ENCODE results near the gene TBC1D25. TPM values are rescaled to one million over a fixed set of nuclear protein-coding genes. Genes with fewer than 3 reads are reported as not detected.

Gene TBC1D25
- total RNA-seq, 4 donors from 2014 or later: 8.1 to 27.7 (median 13.3) TPM

DNA sequence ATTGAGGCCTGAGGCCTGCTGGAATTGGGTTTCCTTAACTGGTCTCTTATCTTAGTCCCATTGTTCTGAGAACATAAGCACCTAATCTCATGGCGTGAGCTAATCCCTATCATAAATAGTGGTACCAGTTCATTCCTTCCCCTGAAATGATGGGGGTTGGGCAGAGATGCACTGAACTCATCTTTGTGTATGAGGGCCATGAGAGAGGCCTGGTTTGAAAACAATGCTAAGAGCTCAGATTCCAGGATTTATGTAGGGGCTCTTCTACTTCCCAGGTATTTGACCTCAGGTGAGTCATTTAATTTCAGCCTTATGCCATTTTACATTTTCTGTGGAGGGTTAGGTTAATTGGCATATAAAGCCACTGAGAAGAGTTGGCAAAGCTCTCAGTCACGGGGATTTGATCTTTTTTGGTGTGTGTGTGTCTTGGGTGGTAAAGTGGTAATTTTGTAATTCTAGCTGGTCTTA is 39.2 kb downstream of the TBC1D25 start:
- Histone ChIP-seq H3K27me3 (no peaks in the 10 kb centered on the region), H3K9me3 (no peaks in the 10 kb centered on the region), H3K36me3 (peaks cover 0 to 16% (median 5%) of the 10 kb centered on the region in 4 donors), H3K4me1 (peaks cover 9 to 15% (median 12%) of the 10 kb centered on the region in 4 donors), H3K27ac (no peak overlapping the region), H3K4me3 (no peak overlapping the region)
- intact Hi-C loops (cut with DNase I; ENCODE audit: low total_unique reads) (no loop called here), in situ Hi-C loops (cut with MboI; ENCODE audit: low pct_ligation_motif_present in 1 of 4, low pct_unique_long_range_greater_than_20kb in 1 of 4, low sequenced_read_pairs in 3 of 4) (no loop called here)
- WGBS, 2 donors (ENCODE audit: low coverage in 1 of 2): 63% methylated on average over 2 of the region's 2 CpGs; no CpG with 5 or more reads in 1 of the 2 donors
- TF ChIP-seq POLR2AphosphoS5 (IDR thresholded peaks at IDR 0.05) (no peak), EP300 (IDR thresholded peaks at IDR 0.05; ENCODE audit: low read depth) (no peak), CTCF (IDR thresholded peaks at IDR 0.05) (no peak), POLR2A (IDR thresholded peaks at IDR 0.05) (no peak)
- DNase-seq: no peak

GRCh38 chrX:48579259-48579658 is 39.7 kb downstream of the TBC1D25 start:
- in situ Hi-C loops (cut with MboI; ENCODE audit: low pct_ligation_motif_present in 1 of 4, low pct_unique_long_range_greater_than_20kb in 1 of 4, low sequenced_read_pairs in 3 of 4) (no loop called here), intact Hi-C loops (cut with DNase I; ENCODE audit: low total_unique reads) (no loop called here)
- Histone ChIP-seq H3K27ac (no peak overlapping the region), H3K4me3 (no peak overlapping the region), H3K36me3 (peaks cover 0 to 16% (median 5%) of the 10 kb centered on the region in 4 donors), H3K4me1 (peaks cover 9 to 15% (median 12%) of the 10 kb centered on the region in 4 donors), H3K9me3 (no peaks in the 10 kb centered on the region), H3K27me3 (no peaks in the 10 kb centered on the region)
- TF ChIP-seq POLR2AphosphoS5 (IDR thresholded peaks at IDR 0.05): no peak
- TF ChIP-seq POLR2A (IDR thresholded peaks at IDR 0.05): no peak
- TF ChIP-seq EP300 (IDR thresholded peaks at IDR 0.05; ENCODE audit: low read depth): no peak
- TF ChIP-seq CTCF (IDR thresholded peaks at IDR 0.05): no peak
- no peak for DNase-seq
- WGBS, 2 donors (ENCODE audit: low coverage in 1 of 2): 78 to 80% methylated on average over 1 to 3 of the region's 3 CpGs

GRCh38 chrX:48580662-48581061 is 41.1 kb downstream of the TBC1D25 start:
- in situ Hi-C loops (cut with MboI; ENCODE audit: low pct_ligation_motif_present in 1 of 4, low pct_unique_long_range_greater_than_20kb in 1 of 4, low sequenced_read_pairs in 3 of 4) (no loop called here), intact Hi-C loops (cut with DNase I; ENCODE audit: low total_unique reads) (no loop called here)
- no peak for DNase-seq
- WGBS, 2 donors (ENCODE audit: low coverage in 1 of 2): 95% methylated on average over 1 of the region's 1 CpG; no CpG with 5 or more reads in 1 of the 2 donors
- peaks cover 6 to 9% (median 8%) of the 10 kb centered on the region in 4 donors for H3K4me1 ChIP-seq
- no peak overlapping the region for H3K4me3 ChIP-seq
- TF ChIP-seq EP300 (IDR thresholded peaks at IDR 0.05; ENCODE audit: low read depth) (no peak), POLR2AphosphoS5 (IDR thresholded peaks at IDR 0.05) (no peak), POLR2A (IDR thresholded peaks at IDR 0.05) (no peak), CTCF (IDR thresholded peaks at IDR 0.05) (no peak)
- H3K27ac ChIP-seq: no peak overlapping the region
- peaks cover 0 to 12% (median 3%) of the 10 kb centered on the region in 4 donors for H3K36me3 ChIP-seq
- H3K27me3 ChIP-seq: no peaks in the 10 kb centered on the region
- no peaks in the 10 kb centered on the region for H3K9me3 ChIP-seq

DNA sequence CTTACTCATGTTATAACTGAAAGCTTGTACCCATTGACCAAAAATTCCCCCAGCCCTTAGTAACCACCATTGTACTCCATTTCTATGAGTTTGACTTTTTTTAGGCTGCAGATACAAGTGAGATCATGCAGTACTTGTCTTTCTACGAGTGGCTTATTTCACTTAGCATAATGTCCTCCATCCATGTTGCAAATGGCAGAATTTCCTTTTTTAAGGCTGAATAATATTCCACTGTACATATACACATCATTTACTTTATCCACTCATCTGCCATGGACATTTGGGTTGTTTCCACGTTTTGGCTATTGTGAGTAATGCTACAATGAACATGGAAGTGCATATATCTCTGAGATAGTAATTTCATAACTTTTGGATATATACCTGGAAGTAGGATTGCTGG is 45.2 kb downstream of the TBC1D25 start:
- 36% methylated on average over 2 of the region's 2 CpGs; no CpG with 5 or more reads in 1 of the 2 donors for WGBS, 2 donors (ENCODE audit: low coverage in 1 of 2)
- in situ Hi-C loops (cut with MboI; ENCODE audit: low pct_ligation_motif_present in 1 of 4, low pct_unique_long_range_greater_than_20kb in 1 of 4, low sequenced_read_pairs in 3 of 4): no loop called here
- no peaks in the 10 kb centered on the region for H3K27me3 ChIP-seq
- H3K36me3 ChIP-seq: no peaks in the 10 kb centered on the region
- H3K9me3 ChIP-seq: no peaks in the 10 kb centered on the region
- H3K4me1 ChIP-seq: no peaks in the 10 kb centered on the region
- H3K27ac ChIP-seq: no peak overlapping the region
- H3K4me3 ChIP-seq: no peak overlapping the region
- DNase-seq: no peak
- intact Hi-C loops (cut with DNase I; ENCODE audit: low total_unique reads): no loop called here
- no peak for TF ChIP-seq POLR2AphosphoS5 (IDR thresholded peaks at IDR 0.05)
- TF ChIP-seq CTCF (IDR thresholded peaks at IDR 0.05): no peak
- TF ChIP-seq POLR2A (IDR thresholded peaks at IDR 0.05): no peak
- TF ChIP-seq EP300 (IDR thresholded peaks at IDR 0.05; ENCODE audit: low read depth): no peak

Data from transverse colon (tissue), 4 donors.